ENCODE measurements around the gene TMEM134.
A peak's percentile ranks its signal among the peaks of the same experiment; 100 is the strongest.

Gene TMEM134

GRCh38 chr11:67506426-67507051 is 37.5 kb upstream of the TMEM134 start:
- Histone ChIP-seq H3K4me3 (ENCODE audit: low read length in 2 of 2) (peak overlapping the region; percentile 85 to 87), H3K36me3 (ENCODE audit: control insufficient read depth in 2 of 2, insufficient read depth in 2 of 2, low read length in 2 of 2) (peaks cover 0 to 6% of the 10 kb centered on the region in 2 donors), H3K27me3 (ENCODE audit: control insufficient read depth in 2 of 2, insufficient read depth in 2 of 2, low read length in 2 of 2) (no peaks in the 10 kb centered on the region), H3K9ac (ENCODE audit: low read depth in 1 of 2, low read length in 2 of 2) (peak overlapping the region; percentile 86 to 89), H3K27ac (ENCODE audit: low read depth in 2 of 2, low read length in 2 of 2) (peak overlapping the region; percentile 99 to 100), H3K9me3 (ENCODE audit: control insufficient read depth in 2 of 2, low read length in 2 of 2) (no peaks in the 10 kb centered on the region), H3K4me1 (ENCODE audit: control insufficient read depth in 2 of 2, insufficient read depth in 2 of 2, low read length in 2 of 2) (peaks cover 32 to 39% of the 10 kb centered on the region in 2 donors)

- peak overlapping the region; percentile 92 for H3K9ac ChIP-seq (ENCODE audit: low read depth in 1 of 2, low read length in 2 of 2)
- H3K4me1 ChIP-seq (ENCODE audit: control insufficient read depth in 2 of 2, insufficient read depth in 2 of 2, low read length in 2 of 2): peaks cover 32 to 39% of the 10 kb centered on the region in 2 donors
- H3K36me3 ChIP-seq (ENCODE audit: control insufficient read depth in 2 of 2, insufficient read depth in 2 of 2, low read length in 2 of 2): peaks cover 4 to 11% of the 10 kb centered on the region in 2 donors
- H3K27ac ChIP-seq (ENCODE audit: low read depth in 2 of 2, low read length in 2 of 2): peak overlapping the region; percentile 99 to 100
- H3K9me3 ChIP-seq (ENCODE audit: control insufficient read depth in 2 of 2, low read length in 2 of 2): no peaks in the 10 kb centered on the region
- no peaks in the 10 kb centered on the region for H3K27me3 ChIP-seq (ENCODE audit: control insufficient read depth in 2 of 2, insufficient read depth in 2 of 2, low read length in 2 of 2)
- peak overlapping the region; percentile 85 to 87 for H3K4me3 ChIP-seq (ENCODE audit: low read length in 2 of 2)
These were observed 36.8 kb upstream of the TMEM134 start for GRCh38 chr11:67505605-67506396.

- peak within 1 kb of the TSS; percentile 85 to 87 for H3K4me3 ChIP-seq (ENCODE audit: low read length in 2 of 2)
- H3K9ac ChIP-seq (ENCODE audit: low read depth in 1 of 2, low read length in 2 of 2): peak within 1 kb of the TSS; percentile 92
- peaks cover 9 to 14% of the 10 kb centered on the region in 2 donors for H3K36me3 ChIP-seq (ENCODE audit: control insufficient read depth in 2 of 2, insufficient read depth in 2 of 2, low read length in 2 of 2)
- no peaks in the 10 kb centered on the region for H3K27me3 ChIP-seq (ENCODE audit: control insufficient read depth in 2 of 2, insufficient read depth in 2 of 2, low read length in 2 of 2)
- peak within 1 kb of the TSS; percentile 99 to 100 for H3K27ac ChIP-seq (ENCODE audit: low read depth in 2 of 2, low read length in 2 of 2)
- H3K4me1 ChIP-seq (ENCODE audit: control insufficient read depth in 2 of 2, insufficient read depth in 2 of 2, low read length in 2 of 2): peaks cover 32 to 37% of the 10 kb centered on the region in 2 donors
- H3K9me3 ChIP-seq (ENCODE audit: control insufficient read depth in 2 of 2, low read length in 2 of 2): no peaks in the 10 kb centered on the region
These were observed 36.0 kb upstream of the TMEM134 start, which contains the start of gene PITPNM1 for GRCh38 chr11:67504950-67505581. Gene PITPNM1 (minus strand): TSS chr11:67505363. CDS start chr11:67504180, 1,183 bp downstream.

- Histone ChIP-seq H3K27me3 (ENCODE audit: control insufficient read depth in 2 of 2, insufficient read depth in 2 of 2, low read length in 2 of 2) (no peaks in the 10 kb centered on the region), H3K9me3 (ENCODE audit: control insufficient read depth in 2 of 2, low read length in 2 of 2) (no peaks in the 10 kb centered on the region), H3K9ac (ENCODE audit: low read depth in 1 of 2, low read length in 2 of 2) (peak overlapping the region; percentile 83 to 92), H3K4me1 (ENCODE audit: control insufficient read depth in 2 of 2, insufficient read depth in 2 of 2, low read length in 2 of 2) (peaks cover 32 to 37% of the 10 kb centered on the region in 2 donors), H3K4me3 (ENCODE audit: low read length in 2 of 2) (peak overlapping the region; percentile 83 to 85), H3K36me3 (ENCODE audit: control insufficient read depth in 2 of 2, insufficient read depth in 2 of 2, low read length in 2 of 2) (peaks cover 9 to 18% of the 10 kb centered on the region in 2 donors), H3K27ac (ENCODE audit: low read depth in 2 of 2, low read length in 2 of 2) (peak overlapping the region; percentile 99 to 100)
These were observed 35.2 kb upstream of the TMEM134 start for GRCh38 chr11:67504005-67504949.

GRCh38 chr11:67503119-67504004 is 34.3 kb upstream of the TMEM134 start:
- Histone ChIP-seq H3K27me3 (ENCODE audit: control insufficient read depth in 2 of 2, insufficient read depth in 2 of 2, low read length in 2 of 2) (no peaks in the 10 kb centered on the region), H3K4me3 (ENCODE audit: low read length in 2 of 2) (peak overlapping the region; percentile 31 to 85), H3K9me3 (ENCODE audit: control insufficient read depth in 2 of 2, low read length in 2 of 2) (no peaks in the 10 kb centered on the region), H3K27ac (ENCODE audit: low read depth in 2 of 2, low read length in 2 of 2) (no peak overlapping the region), H3K36me3 (ENCODE audit: control insufficient read depth in 2 of 2, insufficient read depth in 2 of 2, low read length in 2 of 2) (peaks cover 14 to 23% of the 10 kb centered on the region in 2 donors), H3K9ac (ENCODE audit: low read depth in 1 of 2, low read length in 2 of 2) (peak overlapping the region in 1 of 2 donors; percentile 92), H3K4me1 (ENCODE audit: control insufficient read depth in 2 of 2, insufficient read depth in 2 of 2, low read length in 2 of 2) (peaks cover 27 to 31% of the 10 kb centered on the region in 2 donors)

GRCh38 chr11:67502328-67502979 is 33.4 kb upstream of the TMEM134 start:
- H3K36me3 ChIP-seq (ENCODE audit: control insufficient read depth in 2 of 2, insufficient read depth in 2 of 2, low read length in 2 of 2): peaks cover 22 to 32% of the 10 kb centered on the region in 2 donors
- H3K4me3 ChIP-seq (ENCODE audit: low read length in 2 of 2): no peak overlapping the region
- H3K27ac ChIP-seq (ENCODE audit: low read depth in 2 of 2, low read length in 2 of 2): no peak overlapping the region
- no peak overlapping the region for H3K9ac ChIP-seq (ENCODE audit: low read depth in 1 of 2, low read length in 2 of 2)
- no peaks in the 10 kb centered on the region for H3K27me3 ChIP-seq (ENCODE audit: control insufficient read depth in 2 of 2, insufficient read depth in 2 of 2, low read length in 2 of 2)
- H3K4me1 ChIP-seq (ENCODE audit: control insufficient read depth in 2 of 2, insufficient read depth in 2 of 2, low read length in 2 of 2): peaks cover 25 to 28% of the 10 kb centered on the region in 2 donors
- H3K9me3 ChIP-seq (ENCODE audit: control insufficient read depth in 2 of 2, low read length in 2 of 2): no peaks in the 10 kb centered on the region

GRCh38 chr11:67501854-67502253 is 32.8 kb upstream of the TMEM134 start:
- H3K4me1 ChIP-seq (ENCODE audit: control insufficient read depth in 2 of 2, insufficient read depth in 2 of 2, low read length in 2 of 2): peaks cover 19 to 22% of the 10 kb centered on the region in 2 donors
- H3K27me3 ChIP-seq (ENCODE audit: control insufficient read depth in 2 of 2, insufficient read depth in 2 of 2, low read length in 2 of 2): no peaks in the 10 kb centered on the region
- H3K9me3 ChIP-seq (ENCODE audit: control insufficient read depth in 2 of 2, low read length in 2 of 2): no peaks in the 10 kb centered on the region
- no peak overlapping the region for H3K4me3 ChIP-seq (ENCODE audit: low read length in 2 of 2)
- no peak overlapping the region for H3K9ac ChIP-seq (ENCODE audit: low read depth in 1 of 2, low read length in 2 of 2)
- no peak overlapping the region for H3K27ac ChIP-seq (ENCODE audit: low read depth in 2 of 2, low read length in 2 of 2)
- peaks cover 24 to 35% of the 10 kb centered on the region in 2 donors for H3K36me3 ChIP-seq (ENCODE audit: control insufficient read depth in 2 of 2, insufficient read depth in 2 of 2, low read length in 2 of 2)

- H3K4me3 ChIP-seq (ENCODE audit: low read length in 2 of 2): no peak overlapping the region
- no peak overlapping the region for H3K27ac ChIP-seq (ENCODE audit: low read depth in 2 of 2, low read length in 2 of 2)
- no peak overlapping the region for H3K9ac ChIP-seq (ENCODE audit: low read depth in 1 of 2, low read length in 2 of 2)
- peaks cover 28 to 36% of the 10 kb centered on the region in 2 donors for H3K36me3 ChIP-seq (ENCODE audit: control insufficient read depth in 2 of 2, insufficient read depth in 2 of 2, low read length in 2 of 2)
- H3K27me3 ChIP-seq (ENCODE audit: control insufficient read depth in 2 of 2, insufficient read depth in 2 of 2, low read length in 2 of 2): no peaks in the 10 kb centered on the region
- H3K9me3 ChIP-seq (ENCODE audit: control insufficient read depth in 2 of 2, low read length in 2 of 2): no peaks in the 10 kb centered on the region
- peaks cover 11 to 14% of the 10 kb centered on the region in 2 donors for H3K4me1 ChIP-seq (ENCODE audit: control insufficient read depth in 2 of 2, insufficient read depth in 2 of 2, low read length in 2 of 2)
These were observed 32.0 kb upstream of the TMEM134 start for GRCh38 chr11:67500831-67501715.
